Activated CD8-positive, alpha-beta memory T cell treated with anti-CD3 and anti-CD28 coated beads, Interleukin-2, amount 50 U/mL, for 24 hours (primary cell): Measurements from ENCODE around the gene NDUFA13.

ENCODE experiments used
- DNase-seq: peaks from one replicate; pipeline ENCODE4 v3.0.0-alpha.2; 2020; ENCODE audit errors: extremely low read depth

The NDUFA13 gene

GRCh38 chr19:19571071-19571786 is 55.2 kb downstream of the NDUFA13 start:
- no peak for DNase-seq

GRCh38 chr19:19575411-19575810 is 59.4 kb downstream of the NDUFA13 start:
- DNase-seq = no peak
